Amygdala (tissue), 56 donors: ENCODE data around the gene SAYSD1.

Experiments used
- DNase-seq, 56 donors: peaks; one replicate each; lab custom pipeline; 2025; lab: John Stamatoyannopoulos, UW

Gene SAYSD1

GRCh38 chr6:39111280-39111679 is 3.7 kb downstream of the SAYSD1 start:
- no peak for DNase-seq

- no peak for DNase-seq
Observed at GRCh38 chr6:39108041-39108839, 6.7 kb downstream of the SAYSD1 start.

GRCh38 chr6:39107641-39108040 is 7.3 kb downstream of the SAYSD1 start:
- no peak for DNase-seq

GRCh38 chr6:39107034-39107433 is 8.0 kb downstream of the SAYSD1 start:
- no peak for DNase-seq

GRCh38 chr6:39104528-39104927 is 10.5 kb downstream of the SAYSD1 start:
- DNase-seq: no peak

- no peak for DNase-seq
Observed at GRCh38 chr6:39102821-39103136, 12.2 kb downstream of the SAYSD1 start.

- DNase-seq: no peak
Observed at GRCh38 chr6:39102071-39102820, 12.7 kb downstream of the SAYSD1 start.

GRCh38 chr6:39100358-39100757 is 14.6 kb downstream of the SAYSD1 start:
- no peak for DNase-seq

GRCh38 chr6:39095578-39095977 is 19.4 kb downstream of the SAYSD1 start:
- no peak for DNase-seq

GRCh38 chr6:39093149-39093708 is 21.8 kb downstream of the SAYSD1 start:
- no peak for DNase-seq

GRCh38 chr6:39092124-39092523 is 22.9 kb downstream of the SAYSD1 start:
- DNase-seq: no peak

GRCh38 chr6:39091220-39091619 is 23.8 kb downstream of the SAYSD1 start:
- DNase-seq: no peak

GRCh38 chr6:39090036-39090435 is 24.9 kb downstream of the SAYSD1 start:
- no peak for DNase-seq

GRCh38 chr6:39088331-39088730 is 26.7 kb downstream of the SAYSD1 start:
- peak in 11 of 56 donors; percentile 4 to 40 (median 12) for DNase-seq

GRCh38 chr6:39087197-39087596 is 27.8 kb downstream of the SAYSD1 start:
- DNase-seq: no peak

- DNase-seq: no peak
Observed at GRCh38 chr6:39086711-39087110, 28.3 kb downstream of the SAYSD1 start.

GRCh38 chr6:39086294-39086693 is 28.7 kb downstream of the SAYSD1 start:
- DNase-seq: no peak

- no peak for DNase-seq
Observed at GRCh38 chr6:39085129-39085797, 29.7 kb downstream of the SAYSD1 start.

- DNase-seq: peak in 10 of 56 donors; percentile 0 to 41 (median 10)
Observed at GRCh38 chr6:39084506-39084905, 30.5 kb downstream of the SAYSD1 start.

GRCh38 chr6:39083231-39083634 is 31.8 kb downstream of the SAYSD1 start:
- DNase-seq: no peak

- DNase-seq: no peak
Observed at GRCh38 chr6:39082310-39082709, 32.7 kb downstream of the SAYSD1 start.
